ENCODE results near the gene MAFF.
"Not testable (repeated sequence)": the region's sequence is repeated elsewhere in the genome, so short reads cannot be mapped to it uniquely, and the experiment has no call there.

MAFF gene

GRCh38 chr22:38201711-38202436 lies at the start of gene MAFF:
MAFF (plus strand) TSS chr22:38201994; CDS start chr22:38213854, 11,860 bp downstream.
- DNase-seq = peak; percentile 96 to 99

DNA sequence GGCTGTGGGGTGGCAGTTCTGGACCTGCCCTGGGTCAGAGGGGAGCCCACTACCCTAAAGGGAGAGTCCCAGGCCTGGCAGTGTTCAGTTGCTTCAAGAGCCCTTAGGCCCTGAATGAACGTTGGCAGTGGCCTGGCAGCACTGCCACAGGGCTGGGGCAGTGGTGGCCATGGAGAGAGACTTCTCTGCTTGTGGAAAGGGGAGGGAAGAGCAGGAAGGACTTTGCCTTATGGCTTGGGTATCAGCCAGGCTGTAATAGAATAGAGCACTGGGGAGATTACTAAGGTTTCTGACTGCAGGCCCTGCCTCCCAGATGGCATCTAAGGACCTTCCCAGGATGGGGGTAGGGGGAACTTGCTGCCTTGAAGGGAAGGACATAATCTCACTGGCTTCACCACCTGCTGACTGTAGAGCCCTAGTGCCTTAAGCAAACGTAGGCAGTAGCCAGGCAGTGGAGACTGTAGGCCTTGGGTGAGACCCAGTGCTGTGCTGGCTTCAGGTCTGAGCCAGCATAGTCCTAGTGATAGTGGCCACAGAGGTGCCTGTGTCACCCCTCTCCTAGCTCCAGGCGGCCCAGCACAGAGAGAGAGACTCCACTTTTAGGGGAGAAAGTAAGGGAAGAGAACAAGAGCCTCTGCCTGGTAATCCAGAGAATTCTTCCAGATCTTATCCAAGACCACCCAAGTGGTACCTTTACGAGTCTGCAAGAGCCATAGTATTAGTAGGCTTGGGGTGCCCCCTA lies 47.8 kb upstream of the MAFF start:
- TF ChIP-seq GATA1 (IDR thresholded peaks at IDR 0.05; ENCODE audit: low read depth, low read length) (no peak), POLR2A (IDR thresholded peaks at IDR 0.05; ENCODE audit: low read length) (no peak)
- no peak for DNase-seq

More at GRCh38 chr22:38201711-38202436, at the start of gene MAFF:
- TF ChIP-seq GATA1 (IDR thresholded peaks at IDR 0.05; ENCODE audit: low read depth, low read length) = no peak
- peak; percentile 79 for TF ChIP-seq POLR2A (IDR thresholded peaks at IDR 0.05; ENCODE audit: low read length)

DNA sequence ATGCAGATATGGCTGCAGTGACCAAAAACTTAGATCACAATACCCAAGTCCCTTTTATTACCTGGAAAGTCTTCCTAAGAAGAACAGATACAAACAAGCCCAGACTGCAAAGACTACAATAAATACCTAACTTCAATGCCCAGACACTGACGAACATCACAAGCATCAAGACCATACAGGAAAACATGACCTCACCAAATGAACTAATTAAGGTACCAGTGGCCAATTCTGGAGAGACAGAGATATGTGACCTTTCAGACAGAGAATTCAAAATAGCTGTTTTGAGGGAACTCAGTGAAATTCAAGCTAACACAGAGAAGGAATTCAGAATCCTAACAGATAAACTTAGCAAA lies 47.3 kb upstream of the MAFF start:
- DNase-seq = not testable (repeated sequence)

GRCh38 chr22:38155703-38156102 lies 46.1 kb upstream of the MAFF start:
- TF ChIP-seq GATA1 (IDR thresholded peaks at IDR 0.05; ENCODE audit: low read depth, low read length) (no peak), POLR2A (IDR thresholded peaks at IDR 0.05; ENCODE audit: low read length) (no peak)
- DNase-seq = no peak

- no peak for DNase-seq
Observed at GRCh38 chr22:38162881-38163843, 38.6 kb upstream of the MAFF start.

DNA sequence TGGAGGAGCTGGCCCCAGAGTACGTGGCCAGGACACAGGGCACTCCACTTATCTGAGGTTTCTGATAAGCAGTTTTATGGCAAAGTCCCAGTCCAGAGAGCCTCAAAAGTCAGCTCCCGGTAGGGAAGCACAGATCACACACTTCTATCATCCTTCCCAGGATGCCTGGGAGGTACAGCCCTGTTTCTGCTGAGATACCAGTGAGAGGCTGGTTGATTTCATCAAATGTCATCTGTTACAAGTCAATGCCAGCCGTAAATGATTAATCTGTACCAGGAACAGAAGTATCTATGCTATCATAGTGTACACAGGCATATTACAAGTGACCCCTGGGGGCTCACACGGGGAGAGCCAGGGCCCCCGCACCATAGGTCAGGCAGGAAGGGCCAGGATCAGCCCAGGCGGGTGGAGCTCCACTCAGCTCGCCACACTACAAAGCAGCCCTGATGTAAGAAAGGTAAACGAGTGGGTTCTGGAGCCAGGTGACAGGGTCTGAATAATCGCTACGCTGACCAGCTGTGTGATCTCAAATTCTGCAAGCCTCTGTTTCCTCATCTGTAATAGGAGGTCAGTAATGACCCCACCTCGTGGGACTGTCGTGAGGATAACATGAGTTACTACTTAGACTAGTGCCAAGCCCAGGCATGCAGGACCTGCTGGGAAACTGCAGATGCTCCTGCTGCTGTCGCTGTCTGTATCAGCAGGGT lies 37.8 kb upstream of the MAFF start:
- peak; percentile 22 to 27 for DNase-seq
- TF ChIP-seq GATA1 (IDR thresholded peaks at IDR 0.05; ENCODE audit: low read depth, low read length) (no peak), POLR2A (IDR thresholded peaks at IDR 0.05; ENCODE audit: low read length) (no peak)

More at GRCh38 chr22:38162881-38163843, 38.6 kb upstream of the MAFF start:
- no peak for TF ChIP-seq GATA1 (IDR thresholded peaks at IDR 0.05; ENCODE audit: low read depth, low read length)
- no peak for TF ChIP-seq POLR2A (IDR thresholded peaks at IDR 0.05; ENCODE audit: low read length)

DNA sequence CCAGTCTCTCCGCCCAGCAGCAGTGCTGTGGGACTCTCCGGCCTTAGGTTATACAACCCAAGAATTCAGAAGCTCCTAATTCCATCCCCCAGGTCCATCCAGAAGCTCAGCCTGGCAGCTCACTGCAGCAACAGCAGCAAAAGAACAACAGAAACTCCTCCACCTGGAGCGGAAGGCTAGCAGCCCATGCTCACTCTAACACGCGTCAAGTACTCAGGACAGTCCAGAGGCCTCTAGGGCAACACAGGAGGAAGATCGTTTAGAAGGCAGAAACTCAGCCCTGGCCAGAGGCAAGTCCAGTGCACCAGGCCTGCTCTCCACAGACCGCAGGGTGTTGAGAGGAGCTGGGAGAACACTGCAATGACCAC lies 37.3 kb upstream of the MAFF start:
- TF ChIP-seq POLR2A (IDR thresholded peaks at IDR 0.05; ENCODE audit: low read length) (no peak), GATA1 (IDR thresholded peaks at IDR 0.05; ENCODE audit: low read depth, low read length) (no peak)

DNA sequence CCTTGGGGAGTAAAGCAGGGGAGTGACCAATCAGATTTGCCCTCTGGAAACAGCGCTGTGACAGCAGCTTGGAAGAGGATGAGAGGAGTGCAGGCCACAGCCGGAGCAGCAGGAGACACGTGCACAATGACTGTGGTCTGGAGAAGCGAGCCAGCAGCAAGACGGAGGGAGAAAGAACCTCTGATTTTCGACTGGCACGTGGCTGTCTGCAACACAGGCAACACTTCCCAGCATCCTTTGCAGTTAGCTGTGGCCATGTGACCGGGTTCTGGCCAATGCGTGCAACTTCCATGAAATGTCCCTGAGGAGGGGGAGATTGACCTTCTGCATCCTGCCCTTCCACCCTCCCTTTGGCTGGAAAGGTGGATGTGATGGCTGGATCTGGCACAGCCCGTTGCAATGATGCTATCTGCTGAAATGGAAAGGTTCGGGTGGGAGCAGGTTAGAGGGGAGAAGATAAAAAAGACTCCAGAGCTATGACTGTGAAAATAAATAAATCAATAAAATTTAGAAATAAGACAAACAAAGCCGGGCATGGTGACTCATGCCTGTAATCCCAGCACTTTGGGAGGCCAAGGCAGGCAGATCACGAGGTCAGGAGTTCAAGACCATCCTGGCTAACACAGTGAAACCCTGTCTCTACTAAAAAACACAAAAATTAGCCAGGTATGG lies 35.7 kb upstream of the MAFF start:
- no peak for DNase-seq
- TF ChIP-seq GATA1 (IDR thresholded peaks at IDR 0.05; ENCODE audit: low read depth, low read length) = no peak
- TF ChIP-seq POLR2A (IDR thresholded peaks at IDR 0.05; ENCODE audit: low read length) = no peak

More for the DNA sequence above, 37.3 kb upstream of the MAFF start:
- no peak for DNase-seq

DNA sequence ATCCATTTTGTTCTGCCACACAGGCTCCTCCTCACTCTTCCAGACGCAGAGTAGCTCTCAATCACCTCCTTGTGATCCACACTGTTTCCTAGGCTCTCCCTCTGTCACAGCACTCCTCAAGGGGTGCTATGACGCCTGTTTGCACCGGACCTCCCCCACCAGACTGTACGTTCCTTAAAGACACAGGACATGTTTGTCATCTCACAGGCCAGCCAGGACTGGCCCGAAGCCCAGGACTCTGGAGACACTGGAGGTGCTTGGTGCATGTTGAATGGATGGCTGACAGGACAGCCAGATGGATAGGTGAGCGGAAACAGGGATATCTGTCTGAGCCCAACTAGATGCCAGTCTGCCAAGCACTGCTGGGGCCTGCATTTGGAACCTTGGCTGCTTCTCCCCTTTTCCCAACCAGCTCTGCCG lies 33.8 kb upstream of the MAFF start:
- TF ChIP-seq POLR2A (IDR thresholded peaks at IDR 0.05; ENCODE audit: low read length) (no peak), GATA1 (IDR thresholded peaks at IDR 0.05; ENCODE audit: low read depth, low read length) (no peak)
- DNase-seq = no peak

GRCh38 chr22:38169116-38169515 lies 32.7 kb upstream of the MAFF start:
- TF ChIP-seq GATA1 (IDR thresholded peaks at IDR 0.05; ENCODE audit: low read depth, low read length) (no peak), POLR2A (IDR thresholded peaks at IDR 0.05; ENCODE audit: low read length) (no peak)
- no peak for DNase-seq

- no peak for DNase-seq
- TF ChIP-seq GATA1 (IDR thresholded peaks at IDR 0.05; ENCODE audit: low read depth, low read length) = no peak
- TF ChIP-seq POLR2A (IDR thresholded peaks at IDR 0.05; ENCODE audit: low read length) = no peak
Observed at GRCh38 chr22:38170469-38170868, 31.3 kb upstream of the MAFF start.

DNA sequence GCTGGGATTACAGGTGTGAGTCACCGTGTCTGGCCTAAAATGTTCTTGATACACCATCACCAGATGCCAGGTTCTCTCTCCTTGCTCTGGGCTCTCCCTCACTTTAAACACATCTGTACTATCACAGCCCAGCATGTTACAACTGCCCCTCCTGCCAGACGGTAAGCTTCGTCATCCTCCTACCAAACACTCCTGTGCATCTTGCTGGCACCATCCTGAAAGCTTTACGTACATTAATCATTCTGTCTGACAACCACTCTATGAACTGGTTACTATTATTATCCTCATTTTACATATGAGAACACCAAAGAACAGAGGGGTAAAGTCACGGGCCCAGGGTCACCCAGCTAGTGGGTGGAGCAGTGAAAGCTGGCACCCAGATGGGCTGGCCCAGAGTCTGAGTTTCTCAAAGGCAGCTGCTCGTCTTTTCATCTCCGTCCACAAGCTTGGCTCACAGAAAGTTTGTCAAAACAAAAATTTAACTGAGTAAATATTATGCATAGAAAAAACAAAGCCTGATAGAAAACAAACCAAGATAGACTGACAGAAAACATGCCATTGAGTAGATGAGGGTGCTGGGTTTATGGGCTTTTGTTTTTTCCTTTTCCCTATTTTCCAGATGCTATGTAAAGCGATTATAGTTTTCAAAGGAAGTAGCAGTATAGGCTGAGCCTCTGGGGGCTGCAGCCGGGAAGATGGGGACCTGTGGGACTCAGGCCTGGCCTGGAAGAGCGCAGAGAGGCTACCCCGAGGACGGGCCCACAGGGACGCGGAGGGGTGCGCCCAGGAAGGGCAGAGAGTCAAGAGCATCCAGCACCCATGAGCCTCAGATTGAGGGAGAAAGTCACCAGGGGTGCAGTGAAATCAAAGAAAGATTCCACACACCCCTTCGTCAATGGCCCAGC lies 29.6 kb upstream of the MAFF start:
- DNase-seq = peak in 1 of 2 experiments; percentile 21
- TF ChIP-seq GATA1 (IDR thresholded peaks at IDR 0.05; ENCODE audit: low read depth, low read length) (no peak), POLR2A (IDR thresholded peaks at IDR 0.05; ENCODE audit: low read length) (peak; percentile 21)
